Measurements from ENCODE around the gene MRM2. TPM values are rescaled to one million over a fixed set of nuclear protein-coding genes. Genes with fewer than 3 reads are reported as not detected.
"Not testable (repeated sequence)": the region's sequence is repeated elsewhere in the genome, so short reads cannot be mapped to it uniquely, and the experiment has no call there.

The MRM2 gene
- total and polyA plus RNA-seq, 9 donors = 21.1 to 26.7 (median 25.2) TPM

DNA sequence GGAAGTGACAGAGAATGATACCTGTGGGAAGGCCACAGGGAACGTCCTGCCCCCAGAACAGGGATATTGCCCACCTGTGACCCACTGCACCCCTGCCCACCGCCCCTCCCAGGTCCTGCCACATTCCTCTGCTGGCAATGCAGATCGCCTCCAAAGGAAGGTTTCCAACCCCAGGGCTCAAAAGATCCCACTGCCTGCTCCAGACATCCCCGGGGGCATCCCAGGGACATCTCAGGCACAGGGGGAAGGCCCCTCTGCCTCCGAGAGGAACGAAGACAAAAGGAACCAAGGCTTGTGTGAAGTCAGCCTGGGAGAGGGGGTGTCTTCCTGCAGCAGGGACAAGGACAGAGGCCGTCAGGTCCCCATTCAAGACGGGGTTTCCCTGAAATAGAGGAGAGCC lies 28.5 kb upstream of the MRM2 start:
- WGBS (ENCODE audit: insufficient coverage) = 61% methylated on average over 4 of the region's 8 CpGs
- Histone ChIP-seq H3K4me3 (ENCODE audit: low read length) (no peak overlapping the region), H3K9me3 (replicated peaks; ENCODE audit: control insufficient read depth, low read depth, low read length) (no peaks in the 10 kb centered on the region), H3K27me3 (ENCODE audit: control insufficient read depth, insufficient read depth, low read length) (no peaks in the 10 kb centered on the region), H3K4me1 (ENCODE audit: control insufficient read depth, insufficient read depth, low read length) (peaks cover 11% of the 10 kb centered on the region), H3K36me3 (ENCODE audit: control insufficient read depth, insufficient read depth, low read length) (peaks cover 37% of the 10 kb centered on the region), H3K27ac (ENCODE audit: low read length) (no peak overlapping the region)
- no peak for DNase-seq

- peak overlapping the region; percentile 62 for H3K27ac ChIP-seq (ENCODE audit: low read length)
- no peaks in the 10 kb centered on the region for H3K27me3 ChIP-seq (ENCODE audit: control insufficient read depth, insufficient read depth, low read length)
- H3K9me3 ChIP-seq (replicated peaks; ENCODE audit: control insufficient read depth, low read depth, low read length) = no peaks in the 10 kb centered on the region
- WGBS (ENCODE audit: insufficient coverage) = 59% methylated on average over 7 of the region's 10 CpGs
- DNase-seq = no peak
- peaks cover 11% of the 10 kb centered on the region for H3K4me1 ChIP-seq (ENCODE audit: control insufficient read depth, insufficient read depth, low read length)
- no peak overlapping the region for H3K4me3 ChIP-seq (ENCODE audit: low read length)
- H3K36me3 ChIP-seq (ENCODE audit: control insufficient read depth, insufficient read depth, low read length) = peaks cover 35% of the 10 kb centered on the region
Observed at GRCh38 chr7:2269991-2270460, 28.0 kb upstream of the MRM2 start.

GRCh38 chr7:2269089-2269990 lies 27.3 kb upstream of the MRM2 start:
- WGBS (ENCODE audit: insufficient coverage) = 20% methylated on average over 5 of the region's 18 CpGs
- H3K27ac ChIP-seq (ENCODE audit: low read length) = peak overlapping the region; percentile 62
- H3K4me3 ChIP-seq (ENCODE audit: low read length); H3K9me3 ChIP-seq (replicated peaks; ENCODE audit: control insufficient read depth, low read depth, low read length); H3K27me3 ChIP-seq (ENCODE audit: control insufficient read depth, insufficient read depth, low read length); DNase-seq: not testable (repeated sequence)
- peaks cover 31% of the 10 kb centered on the region for H3K36me3 ChIP-seq (ENCODE audit: control insufficient read depth, insufficient read depth, low read length)
- H3K4me1 ChIP-seq (ENCODE audit: control insufficient read depth, insufficient read depth, low read length) = peaks cover 11% of the 10 kb centered on the region

GRCh38 chr7:2266911-2267310 lies 24.9 kb upstream of the MRM2 start:
- Histone ChIP-seq H3K27ac (ENCODE audit: low read length) (no peak overlapping the region), H3K27me3 (ENCODE audit: control insufficient read depth, insufficient read depth, low read length) (no peaks in the 10 kb centered on the region), H3K36me3 (ENCODE audit: control insufficient read depth, insufficient read depth, low read length) (peaks cover 37% of the 10 kb centered on the region), H3K4me3 (ENCODE audit: low read length) (no peak overlapping the region), H3K9me3 (replicated peaks; ENCODE audit: control insufficient read depth, low read depth, low read length) (no peaks in the 10 kb centered on the region), H3K4me1 (ENCODE audit: control insufficient read depth, insufficient read depth, low read length) (peaks cover 17% of the 10 kb centered on the region)
- WGBS (ENCODE audit: insufficient coverage) = 67% methylated on average over 5 of the region's 10 CpGs
- DNase-seq = no peak

DNA sequence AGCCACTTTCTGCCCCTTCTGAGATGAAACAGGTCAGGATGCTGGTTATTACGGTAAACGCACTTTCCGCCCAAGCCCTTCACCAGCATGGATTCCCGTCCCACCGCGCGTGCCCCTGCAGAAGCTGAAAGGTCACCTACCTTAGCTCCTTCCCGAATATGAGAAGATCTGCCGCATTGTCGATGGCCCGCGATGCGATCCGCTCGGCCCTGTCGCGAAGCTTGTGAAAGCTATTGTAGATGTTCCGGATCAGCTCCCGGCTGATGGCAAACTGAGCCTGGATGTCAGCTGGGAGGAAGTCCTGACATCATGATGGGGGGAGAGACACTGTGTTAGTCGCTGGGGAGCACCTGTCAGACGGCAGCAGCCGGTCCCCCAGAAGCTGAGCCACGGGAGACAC lies 22.2 kb upstream of the MRM2 start:
- no peaks in the 10 kb centered on the region for H3K9me3 ChIP-seq (replicated peaks; ENCODE audit: control insufficient read depth, low read depth, low read length)
- 96% methylated on average over 23 of the region's 23 CpGs for WGBS (ENCODE audit: insufficient coverage)
- no peak overlapping the region for H3K27ac ChIP-seq (ENCODE audit: low read length)
- peaks cover 29% of the 10 kb centered on the region for H3K36me3 ChIP-seq (ENCODE audit: control insufficient read depth, insufficient read depth, low read length)
- H3K4me1 ChIP-seq (ENCODE audit: control insufficient read depth, insufficient read depth, low read length) = peaks cover 5% of the 10 kb centered on the region
- DNase-seq = no peak
- H3K4me3 ChIP-seq (ENCODE audit: low read length) = no peak overlapping the region
- no peaks in the 10 kb centered on the region for H3K27me3 ChIP-seq (ENCODE audit: control insufficient read depth, insufficient read depth, low read length)

DNA sequence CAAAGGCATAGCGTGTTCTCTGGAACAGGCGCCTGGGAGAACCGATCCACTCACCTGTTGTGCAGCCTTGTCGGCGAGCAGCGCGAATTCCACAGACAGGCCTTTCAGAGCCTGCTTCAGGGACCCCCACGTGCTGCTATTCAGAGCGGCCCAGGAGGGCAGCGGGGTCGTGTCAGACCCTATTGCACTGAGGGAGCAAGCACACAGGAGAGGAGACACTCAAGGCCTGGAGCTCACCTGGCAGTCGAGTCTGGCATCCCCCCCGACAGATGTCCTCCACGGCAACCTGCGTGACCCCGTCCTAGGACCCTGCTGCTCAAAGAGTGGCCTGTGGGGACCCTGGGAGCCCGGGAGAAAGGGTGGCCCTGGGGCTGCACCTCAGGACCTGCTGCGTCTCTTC lies 21.2 kb upstream of the MRM2 start:
- H3K27me3 ChIP-seq (ENCODE audit: control insufficient read depth, insufficient read depth, low read length) = no peaks in the 10 kb centered on the region
- H3K4me1 ChIP-seq (ENCODE audit: control insufficient read depth, insufficient read depth, low read length) = peaks cover 5% of the 10 kb centered on the region
- no peak for DNase-seq
- H3K27ac ChIP-seq (ENCODE audit: low read length) = no peak overlapping the region
- 89% methylated on average over 18 of the region's 18 CpGs for WGBS (ENCODE audit: insufficient coverage)
- H3K36me3 ChIP-seq (ENCODE audit: control insufficient read depth, insufficient read depth, low read length) = peaks cover 37% of the 10 kb centered on the region
- H3K4me3 ChIP-seq (ENCODE audit: low read length) = no peak overlapping the region
- no peaks in the 10 kb centered on the region for H3K9me3 ChIP-seq (replicated peaks; ENCODE audit: control insufficient read depth, low read depth, low read length)

GRCh38 chr7:2261611-2262010 lies 19.6 kb upstream of the MRM2 start:
- Histone ChIP-seq H3K27ac (ENCODE audit: low read length) (peak overlapping the region; percentile 65), H3K27me3 (ENCODE audit: control insufficient read depth, insufficient read depth, low read length) (no peaks in the 10 kb centered on the region), H3K9me3 (replicated peaks; ENCODE audit: control insufficient read depth, low read depth, low read length) (no peaks in the 10 kb centered on the region), H3K4me3 (ENCODE audit: low read length) (no peak overlapping the region), H3K4me1 (ENCODE audit: control insufficient read depth, insufficient read depth, low read length) (peaks cover 5% of the 10 kb centered on the region), H3K36me3 (ENCODE audit: control insufficient read depth, insufficient read depth, low read length) (peaks cover 46% of the 10 kb centered on the region)
- peak; percentile 55 for DNase-seq
- 88% methylated on average over 13 of the region's 14 CpGs for WGBS (ENCODE audit: insufficient coverage)

DNA sequence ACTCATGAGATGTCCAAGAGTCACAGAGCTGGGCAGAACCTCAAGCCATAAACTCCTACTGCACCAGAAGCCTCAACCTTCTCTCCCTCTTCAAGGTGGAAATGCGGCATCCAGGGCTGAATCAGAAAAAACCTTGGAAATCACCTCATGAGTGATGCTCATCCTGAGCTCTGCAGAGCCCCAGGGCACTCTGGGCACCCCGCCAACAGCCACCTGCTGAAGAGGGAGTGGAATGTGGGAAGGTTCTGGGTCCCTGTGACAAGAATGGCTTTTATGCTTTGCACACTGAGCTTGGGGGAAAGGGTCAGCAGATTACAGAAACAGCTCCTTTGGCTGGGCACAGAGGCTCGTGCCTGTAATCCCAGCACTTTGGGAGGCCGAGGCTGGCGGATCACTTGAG lies 18.8 kb upstream of the MRM2 start:
- DNase-seq = no peak
- no peak overlapping the region for H3K4me3 ChIP-seq (ENCODE audit: low read length)

DNA sequence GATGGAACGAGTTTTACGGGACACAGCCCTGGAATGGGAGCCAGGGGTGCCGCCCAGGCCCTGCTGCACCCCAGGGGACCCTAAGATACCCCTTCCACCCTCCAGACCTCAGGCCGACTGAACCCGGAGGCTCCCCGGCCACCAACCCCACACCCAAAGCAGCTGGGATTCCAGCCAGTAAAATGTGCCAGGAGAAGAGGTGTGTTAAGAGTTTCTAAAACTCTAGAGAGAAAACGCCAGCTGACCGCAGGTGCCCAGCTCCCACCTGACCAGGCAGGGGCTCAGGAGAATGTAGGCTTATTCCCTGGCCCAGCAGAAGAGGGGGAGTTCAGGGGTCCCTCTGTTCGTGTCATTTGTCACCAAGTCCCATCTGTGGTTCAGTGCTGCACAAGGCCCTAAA lies 17.5 kb upstream of the MRM2 start:
- no peaks in the 10 kb centered on the region for H3K27me3 ChIP-seq (ENCODE audit: control insufficient read depth, insufficient read depth, low read length)
- peaks cover 58% of the 10 kb centered on the region for H3K36me3 ChIP-seq (ENCODE audit: control insufficient read depth, insufficient read depth, low read length)
- H3K4me1 ChIP-seq (ENCODE audit: control insufficient read depth, insufficient read depth, low read length) = peaks cover 5% of the 10 kb centered on the region
- H3K9me3 ChIP-seq (replicated peaks; ENCODE audit: control insufficient read depth, low read depth, low read length) = no peaks in the 10 kb centered on the region
- H3K4me3 ChIP-seq (ENCODE audit: low read length) = no peak overlapping the region
- 82% methylated on average over 5 of the region's 9 CpGs for WGBS (ENCODE audit: insufficient coverage)
- no peak for DNase-seq
- H3K27ac ChIP-seq (ENCODE audit: low read length) = no peak overlapping the region

More for the DNA sequence above, 18.8 kb upstream of the MRM2 start:
- H3K27me3 ChIP-seq (ENCODE audit: control insufficient read depth, insufficient read depth, low read length) = no peaks in the 10 kb centered on the region
- peaks cover 51% of the 10 kb centered on the region for H3K36me3 ChIP-seq (ENCODE audit: control insufficient read depth, insufficient read depth, low read length)
- 83% methylated on average over 2 of the region's 5 CpGs for WGBS (ENCODE audit: insufficient coverage)
- H3K27ac ChIP-seq (ENCODE audit: low read length) = no peak overlapping the region
- H3K9me3 ChIP-seq (replicated peaks; ENCODE audit: control insufficient read depth, low read depth, low read length) = no peaks in the 10 kb centered on the region
- H3K4me1 ChIP-seq (ENCODE audit: control insufficient read depth, insufficient read depth, low read length) = peaks cover 5% of the 10 kb centered on the region

GRCh38 chr7:2258661-2259365 lies 16.8 kb upstream of the MRM2 start:
- DNase-seq = no peak
- peaks cover 53% of the 10 kb centered on the region for H3K36me3 ChIP-seq (ENCODE audit: control insufficient read depth, insufficient read depth, low read length)
- WGBS (ENCODE audit: insufficient coverage) = 92% methylated on average over 34 of the region's 34 CpGs
- no peaks in the 10 kb centered on the region for H3K9me3 ChIP-seq (replicated peaks; ENCODE audit: control insufficient read depth, low read depth, low read length)
- no peaks in the 10 kb centered on the region for H3K27me3 ChIP-seq (ENCODE audit: control insufficient read depth, insufficient read depth, low read length)
- no peak overlapping the region for H3K27ac ChIP-seq (ENCODE audit: low read length)
- peaks cover 5% of the 10 kb centered on the region for H3K4me1 ChIP-seq (ENCODE audit: control insufficient read depth, insufficient read depth, low read length)
- no peak overlapping the region for H3K4me3 ChIP-seq (ENCODE audit: low read length)

Measured in muscle of leg (tissue), 11 donors.